ENCODE results near the gene LMX1B.

The LMX1B gene

GRCh38 chr9:126599047-126599650, 14.6 kb upstream of the LMX1B start:
- TF ChIP-seq, protein P1, sequence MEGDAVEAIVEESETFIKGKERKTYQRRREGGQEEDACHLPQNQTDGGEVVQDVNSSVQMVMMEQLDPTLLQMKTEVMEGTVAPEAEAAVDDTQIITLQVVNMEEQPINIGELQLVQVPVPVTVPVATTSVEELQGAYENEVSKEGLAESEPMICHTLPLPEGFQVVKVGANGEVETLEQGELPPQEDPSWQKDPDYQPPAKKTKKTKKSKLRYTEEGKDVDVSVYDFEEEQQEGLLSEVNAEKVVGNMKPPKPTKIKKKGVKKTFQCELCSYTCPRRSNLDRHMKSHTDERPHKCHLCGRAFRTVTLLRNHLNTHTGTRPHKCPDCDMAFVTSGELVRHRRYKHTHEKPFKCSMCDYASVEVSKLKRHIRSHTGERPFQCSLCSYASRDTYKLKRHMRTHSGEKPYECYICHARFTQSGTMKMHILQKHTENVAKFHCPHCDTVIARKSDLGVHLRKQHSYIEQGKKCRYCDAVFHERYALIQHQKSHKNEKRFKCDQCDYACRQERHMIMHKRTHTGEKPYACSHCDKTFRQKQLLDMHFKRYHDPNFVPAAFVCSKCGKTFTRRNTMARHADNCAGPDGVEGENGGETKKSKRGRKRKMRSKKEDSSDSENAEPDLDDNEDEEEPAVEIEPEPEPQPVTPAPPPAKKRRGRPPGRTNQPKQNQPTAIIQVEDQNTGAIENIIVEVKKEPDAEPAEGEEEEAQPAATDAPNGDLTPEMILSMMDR (IDR thresholded peaks at IDR 0.05; ENCODE audit: insufficient read depth, low read length, missing control alignments): no peak
- no peak for DNase-seq (ENCODE audit: low read depth, low spot score)
- ChIA-PET POLR2A (no interaction called here), CTCF (interaction anchor here (1.2 kb wide), 1 partner anchor 14 kb away, joined by 4 read pairs; no protein-coding TSS in a partner anchor)
- no peak overlapping the region for H3K4me3 ChIP-seq (ENCODE audit: low read depth, low read length)

GRCh38 chr9:126604059-126605055, 9.4 kb upstream of the LMX1B start:
- TF ChIP-seq, protein P1 (IDR thresholded peaks at IDR 0.05; ENCODE audit: insufficient read depth, low read length, missing control alignments): no peak
- ChIA-PET POLR2A (no interaction called here), CTCF (interaction anchor here (1.3 to 1.9 kb wide), 3 partner anchors 100 to 178 kb away, joined by 5 to 9 read pairs (median 8); no protein-coding TSS in a partner anchor)
- H3K4me3 ChIP-seq (ENCODE audit: low read depth, low read length): no peak overlapping the region
- DNase-seq (ENCODE audit: low read depth, low spot score): no peak

DNA sequence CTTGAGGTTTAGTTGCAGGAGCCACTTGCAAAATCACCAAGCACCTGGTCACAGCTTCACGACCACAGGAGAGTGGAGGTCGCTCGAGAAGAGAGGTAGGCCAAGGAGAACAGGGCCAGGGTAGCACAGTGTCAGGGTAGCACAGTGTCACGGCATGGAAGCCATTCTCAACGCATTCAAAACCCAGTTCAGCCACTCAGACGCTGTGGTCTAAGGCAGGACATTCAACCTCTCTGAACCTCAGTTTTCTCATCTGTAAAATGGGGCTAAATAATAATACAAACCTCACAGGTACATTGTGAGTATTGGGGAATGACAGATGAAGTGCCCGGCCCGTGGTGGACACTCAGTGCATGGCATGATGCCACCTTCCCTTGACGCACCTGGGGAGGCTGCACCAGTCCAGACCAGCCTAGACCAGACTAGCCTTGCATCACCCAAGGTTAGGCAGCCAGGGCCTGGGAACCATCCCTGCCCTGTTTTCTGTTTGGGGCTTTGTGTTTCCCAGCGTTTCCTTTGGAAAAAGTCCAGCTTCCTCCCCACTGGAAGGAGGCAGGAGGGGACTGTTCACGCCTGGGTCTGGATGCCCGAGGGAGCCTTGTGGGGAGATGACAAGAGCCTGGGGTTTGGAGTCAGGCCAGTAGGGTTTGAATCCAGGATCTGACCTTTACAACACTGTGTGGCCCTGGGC, 7.8 kb upstream of the LMX1B start:
- POLR2A ChIA-PET: no interaction called here
- CTCF ChIA-PET: interaction anchor here (0.6 kb wide), 1 partner anchor 12 kb away, joined by 3 read pairs; no protein-coding TSS in a partner anchor
- TF ChIP-seq, protein P1 (IDR thresholded peaks at IDR 0.05; ENCODE audit: insufficient read depth, low read length, missing control alignments): no peak
- no peak for DNase-seq (ENCODE audit: low read depth, low spot score)
- H3K4me3 ChIP-seq (ENCODE audit: low read depth, low read length): no peak overlapping the region

GRCh38 chr9:126606483-126606870, 7.3 kb upstream of the LMX1B start:
- no peak overlapping the region for H3K4me3 ChIP-seq (ENCODE audit: low read depth, low read length)
- TF ChIP-seq, protein P1 (IDR thresholded peaks at IDR 0.05; ENCODE audit: insufficient read depth, low read length, missing control alignments): no peak
- ChIA-PET POLR2A (no interaction called here), CTCF (interaction anchor here (0.6 to 0.8 kb wide), 2 partner anchors 11 to 176 kb away, joined by 3 read pairs; no protein-coding TSS in a partner anchor)
- no peak for DNase-seq (ENCODE audit: low read depth, low spot score)

DNA sequence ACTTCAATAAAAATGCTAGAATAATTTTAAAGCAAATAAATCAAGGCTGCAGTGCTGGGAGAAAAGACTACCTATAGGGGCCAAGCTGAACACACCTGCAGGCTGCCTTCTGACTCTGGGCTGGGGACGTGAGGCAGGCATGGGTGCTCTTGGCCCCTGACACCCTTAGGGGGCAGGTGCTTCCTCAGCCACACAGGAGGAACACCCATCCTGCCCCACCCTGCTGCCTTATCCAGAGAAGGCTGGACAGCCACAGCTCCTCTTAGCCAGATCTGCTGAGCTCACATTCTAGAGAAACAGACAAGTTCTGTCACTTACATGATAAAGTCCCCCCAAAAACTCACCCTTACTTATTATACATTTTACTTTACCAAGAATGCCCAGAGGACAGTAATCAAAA, 6.6 kb upstream of the LMX1B start:
- no peak for DNase-seq (ENCODE audit: low read depth, low spot score)
- ChIA-PET CTCF (interaction anchor here (0.7 to 1.1 kb wide), 3 partner anchors 96 to 175 kb away, joined by 3 read pairs; no protein-coding TSS in a partner anchor), POLR2A (no interaction called here)
- TF ChIP-seq, protein P1 (IDR thresholded peaks at IDR 0.05; ENCODE audit: insufficient read depth, low read length, missing control alignments): no peak
- H3K4me3 ChIP-seq (ENCODE audit: low read depth, low read length): no peak overlapping the region

Measured in AG04449 (cell line).